Activated CD4-positive, alpha-beta T cell treated with anti-CD3 and anti-CD28 coated beads, Interleukin-2, amount 50 U/mL, for 24 hours (primary cell): ENCODE measurements around the gene ATXN10.
"Not testable (repeated sequence)": the region's sequence is repeated elsewhere in the genome, so short reads cannot be mapped to it uniquely, and the experiment has no call there.

Experiments used
- DNase-seq, 2 donors: peaks; one replicate each; pipeline ENCODE4 v3.0.0-alpha.2; 2020; ENCODE audit warnings: low read depth in 1 of 2, low spot score in 1 of 2

Gene ATXN10

DNA sequence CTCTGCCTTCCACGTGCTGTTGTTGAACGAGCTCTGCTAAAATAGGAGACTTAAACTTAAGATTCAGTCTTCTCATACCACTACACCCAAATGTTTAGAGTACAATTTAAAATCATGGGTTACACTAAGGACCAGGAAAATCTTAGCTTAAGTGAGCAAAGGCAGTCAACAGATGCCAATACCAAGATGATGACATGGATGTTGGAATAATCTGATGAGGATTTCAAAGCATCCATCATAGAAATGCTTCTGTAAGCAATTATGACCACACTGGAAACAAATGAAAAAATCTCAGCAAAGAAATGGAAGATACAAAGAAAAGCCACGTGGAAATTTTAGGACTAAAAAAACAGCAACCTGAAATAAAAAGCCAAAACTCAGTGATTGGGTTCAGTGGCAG, 109.8 kb downstream of the ATXN10 start:
- DNase-seq = no peak

DNA sequence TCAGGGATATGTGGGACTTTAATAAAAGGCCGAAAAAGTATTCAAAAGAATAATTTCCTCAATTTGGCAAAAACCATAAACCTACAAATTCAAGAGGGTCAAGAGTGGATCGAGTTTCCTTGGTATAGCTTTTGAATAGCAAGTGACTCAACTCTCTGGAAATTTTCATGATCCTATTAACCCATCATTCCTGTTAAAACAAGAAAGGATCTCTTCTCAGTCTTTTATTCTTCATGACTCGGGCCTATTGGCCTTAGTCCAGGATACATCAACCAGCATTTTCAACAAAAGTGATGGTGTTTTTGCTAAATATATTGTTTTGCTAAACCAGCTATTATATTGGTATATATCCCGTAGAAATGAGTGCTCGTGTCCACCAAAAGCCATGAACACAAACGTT, 110.3 kb downstream of the ATXN10 start:
- DNase-seq = no peak

DNA sequence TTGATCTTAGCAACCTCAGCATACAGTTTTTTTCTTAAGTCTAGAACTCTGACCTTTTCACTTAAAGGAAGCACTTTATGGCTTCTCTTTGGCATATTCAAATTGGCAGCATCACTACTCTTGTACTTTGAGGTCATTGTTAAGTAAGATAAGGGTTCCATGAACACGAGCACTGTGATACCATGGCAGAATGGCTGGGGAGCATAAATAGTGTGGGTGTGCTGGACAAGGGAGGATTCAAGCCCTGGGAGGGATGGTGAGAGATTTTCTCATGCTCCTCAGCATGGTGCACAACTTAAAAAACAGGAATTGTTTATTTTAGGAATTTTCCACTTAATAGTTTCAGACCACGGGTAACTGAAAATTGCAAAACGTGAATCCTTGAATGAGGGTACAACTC, 111.4 kb downstream of the ATXN10 start:
- no peak for DNase-seq

DNA sequence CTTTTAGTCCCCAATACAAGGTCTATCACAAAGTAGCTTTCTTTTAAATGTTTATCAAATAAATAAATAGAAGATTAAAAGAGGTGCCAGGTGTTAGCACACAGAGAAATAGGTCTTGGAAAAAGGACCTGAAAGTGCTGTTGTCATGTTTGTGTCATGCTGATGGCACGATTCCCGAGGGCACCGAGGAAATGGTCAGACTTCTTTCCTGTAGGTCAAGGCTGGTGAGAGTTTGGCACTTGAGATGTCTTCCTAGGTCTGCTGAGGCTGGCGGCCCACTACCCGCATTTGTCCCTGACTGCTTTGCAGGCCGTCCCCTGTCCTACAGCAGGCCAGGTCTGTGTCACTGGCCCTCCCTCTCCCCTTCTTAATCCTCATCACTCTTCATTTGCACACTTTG, 112.1 kb downstream of the ATXN10 start:
- DNase-seq = no peak

DNA sequence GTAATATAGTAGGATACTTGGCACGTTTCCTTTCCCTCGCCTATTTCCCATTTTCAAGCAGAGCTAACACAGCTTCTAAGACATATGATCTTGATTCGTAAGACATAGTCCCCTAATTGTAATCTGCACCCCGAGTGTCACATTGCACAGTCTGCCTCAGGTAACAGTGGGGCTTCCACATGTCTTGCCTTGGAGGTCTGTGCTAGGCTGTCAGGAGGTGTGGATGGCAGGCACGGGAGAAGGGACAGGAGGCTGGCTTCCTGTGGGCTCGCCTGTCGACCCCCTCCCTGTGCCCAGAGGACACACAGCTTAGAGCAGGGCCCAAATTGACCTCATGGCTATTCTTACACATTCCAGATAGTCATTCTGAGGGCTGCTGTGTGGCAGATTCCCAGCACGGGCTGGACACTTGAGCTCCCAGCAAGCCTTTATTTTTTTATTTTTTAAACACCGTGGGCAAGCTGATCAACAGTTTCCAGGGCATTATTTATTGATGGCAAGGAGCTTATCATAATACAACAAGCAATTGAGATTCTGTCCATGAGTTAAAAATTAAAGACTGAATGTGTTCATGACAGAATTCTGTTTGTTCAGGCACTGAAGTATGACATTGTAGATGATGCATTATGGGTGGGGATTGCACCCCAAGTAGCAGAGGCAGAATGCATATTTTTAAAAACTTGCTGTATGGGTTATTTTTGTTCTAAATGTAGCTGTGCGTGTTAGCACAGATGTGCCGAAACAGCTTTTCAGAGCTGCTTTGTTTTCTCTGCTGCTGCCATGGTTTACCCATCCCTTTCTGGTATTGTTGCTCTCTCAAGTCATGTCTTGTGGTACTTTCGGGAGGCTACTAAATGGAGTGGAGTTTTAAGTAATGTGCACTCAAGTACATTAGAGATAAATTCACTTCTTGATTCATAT, 113.0 kb downstream of the ATXN10 start:
- no peak for DNase-seq

DNA sequence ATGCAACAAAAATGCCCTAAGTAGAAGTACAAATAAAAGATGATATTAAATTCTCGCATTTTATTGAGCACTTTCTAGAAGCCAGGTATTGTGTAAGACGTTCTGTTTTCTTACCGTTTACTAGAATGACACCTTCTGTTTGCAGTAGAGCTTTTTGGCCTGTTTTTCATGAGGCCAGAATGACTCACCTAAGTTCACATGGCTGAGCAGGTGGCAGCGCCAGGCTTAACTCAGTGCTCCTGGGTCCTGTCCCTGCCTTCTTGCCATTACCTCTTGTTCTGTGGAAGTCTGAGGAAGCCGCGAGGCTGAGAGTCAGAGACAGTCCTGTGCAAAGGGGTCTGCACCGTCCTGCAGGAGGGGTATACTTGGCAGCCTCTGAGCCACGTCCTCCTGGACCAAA, 113.8 kb downstream of the ATXN10 start:
- no peak for DNase-seq

DNA sequence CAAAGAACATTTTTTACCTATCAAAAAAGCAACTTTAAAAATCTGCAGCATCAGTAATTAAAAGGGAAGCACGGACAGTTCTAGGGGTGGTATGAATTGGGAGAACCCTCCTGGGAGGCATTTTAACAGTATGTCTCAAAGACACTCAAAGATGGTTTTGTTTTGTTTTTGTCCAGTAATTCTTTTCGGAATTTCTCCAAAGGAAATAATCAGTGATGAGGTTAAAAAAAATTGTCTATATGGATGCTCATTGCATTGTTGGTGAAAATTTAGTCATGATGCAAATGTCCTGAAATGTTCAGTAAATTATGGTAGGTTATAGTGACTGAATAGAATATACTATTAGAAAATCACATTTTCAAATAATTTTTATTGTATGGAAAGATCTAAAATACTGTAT, 115.1 kb downstream of the ATXN10 start:
- DNase-seq = no peak

DNA sequence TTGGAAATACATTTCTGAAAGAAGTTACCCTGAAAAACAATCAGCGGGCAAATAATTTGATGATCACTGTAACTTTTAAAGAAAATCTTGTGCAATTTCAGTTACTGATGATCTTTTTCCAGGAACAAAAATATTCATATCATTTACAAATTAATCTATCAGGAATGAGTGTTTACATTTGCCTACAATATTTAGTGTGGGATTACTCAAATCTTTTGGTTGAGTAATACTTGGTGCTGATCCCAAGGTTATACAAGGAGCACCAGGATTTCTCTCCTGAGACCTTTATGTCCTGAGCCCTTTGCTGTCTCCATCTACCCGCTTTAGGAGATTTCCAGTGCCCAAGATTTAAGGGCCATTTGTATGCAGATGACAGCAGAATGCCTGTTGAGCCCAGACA, 116.1 kb downstream of the ATXN10 start:
- no peak for DNase-seq

DNA sequence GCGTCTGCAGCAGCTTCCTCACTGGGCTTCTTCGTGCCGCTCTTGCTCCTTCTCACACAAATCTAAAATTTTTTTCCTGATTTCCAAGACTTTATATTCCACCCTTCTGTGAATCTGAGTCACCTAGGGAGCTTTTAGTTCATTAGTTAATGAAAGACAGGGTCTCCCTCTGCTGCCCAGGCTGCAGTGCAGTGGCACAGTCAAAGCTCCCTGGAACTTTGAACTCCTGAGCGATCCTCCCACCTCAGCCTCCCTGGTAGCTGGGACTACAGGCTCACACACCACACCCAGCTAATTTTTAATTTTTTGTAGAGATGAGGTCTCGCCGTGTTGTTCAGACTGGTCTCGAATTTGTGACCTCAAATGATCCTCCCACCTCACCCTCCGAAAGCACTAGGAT, 116.9 kb downstream of the ATXN10 start:
- DNase-seq = no peak

DNA sequence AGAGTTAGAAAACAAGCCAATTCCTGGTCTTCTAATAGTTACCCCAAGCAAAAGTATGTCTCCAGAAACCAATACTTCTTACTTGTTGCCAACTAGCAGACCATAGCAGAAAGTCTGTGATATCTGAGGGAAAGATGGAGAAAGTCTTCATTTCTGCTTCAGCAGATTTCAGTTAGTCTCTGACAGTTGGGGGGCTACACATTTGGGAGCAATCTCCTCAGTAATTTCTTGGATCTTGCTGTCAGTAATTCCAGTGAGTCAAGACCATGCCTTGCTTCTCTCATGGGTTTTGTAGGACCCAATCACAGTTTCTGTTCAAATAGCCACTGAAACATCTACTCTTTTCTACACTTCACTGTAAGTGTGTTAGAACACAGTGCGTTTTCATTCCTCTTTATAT, 118.8 kb downstream of the ATXN10 start:
- DNase-seq = no peak

DNA sequence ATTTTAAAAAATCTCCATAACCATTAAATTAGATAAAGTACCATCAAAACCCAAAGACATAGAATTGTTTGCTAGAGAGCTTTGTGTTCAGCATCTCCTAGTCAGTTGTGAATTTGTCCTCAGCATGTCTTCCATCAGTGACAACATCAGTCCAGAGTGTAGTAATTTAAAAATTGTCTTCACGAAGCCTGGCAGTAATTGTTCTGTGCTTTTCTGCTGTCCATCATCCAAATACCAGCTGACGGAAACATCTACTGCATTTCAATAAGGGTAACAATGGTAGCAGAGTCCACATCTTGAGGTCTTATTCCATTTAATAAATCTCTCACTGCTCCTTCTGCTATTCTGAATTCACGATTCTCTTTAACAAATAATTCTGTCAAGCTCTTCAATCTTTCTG, 121.5 kb downstream of the ATXN10 start:
- DNase-seq = no peak

DNA sequence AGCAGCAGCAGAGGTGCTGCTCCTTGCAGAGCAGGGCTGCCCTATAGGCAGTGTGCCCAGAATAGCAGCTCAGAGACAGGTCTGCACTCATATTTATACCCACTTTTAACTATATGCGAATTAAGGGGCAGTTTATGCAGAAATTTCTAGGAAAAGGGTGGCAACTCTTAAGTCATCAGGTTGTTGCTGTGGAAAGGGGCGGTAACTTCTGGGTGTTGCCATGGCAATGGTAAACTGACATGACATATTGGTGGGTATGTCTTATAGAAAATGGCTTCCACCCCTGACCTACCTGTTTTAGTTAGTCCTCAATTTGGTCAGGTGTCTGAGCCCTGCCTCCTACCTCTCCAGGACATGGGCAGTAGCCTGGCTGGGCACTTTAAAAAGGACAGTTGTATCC, 122.3 kb downstream of the ATXN10 start:
- DNase-seq = no peak

DNA sequence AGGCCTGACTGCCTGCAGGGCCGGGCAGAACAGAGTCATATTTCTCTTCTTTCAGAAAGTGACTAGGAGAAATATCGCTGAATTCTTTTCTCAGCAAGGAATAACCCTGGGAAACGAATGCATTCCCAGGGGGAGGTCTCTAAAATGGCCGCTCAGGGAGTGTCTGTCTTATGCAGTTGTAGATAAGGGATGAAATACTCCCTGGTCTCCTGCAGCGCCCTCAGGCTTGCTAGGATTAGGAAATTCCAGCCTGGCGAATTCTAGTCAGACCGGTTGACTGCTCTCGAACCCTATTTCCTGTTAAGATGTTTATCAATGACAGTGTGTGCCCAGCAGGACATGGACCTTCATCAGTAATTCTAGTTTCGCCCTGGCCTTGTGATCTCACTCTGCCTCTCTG, 124.4 kb downstream of the ATXN10 start:
- not testable (repeated sequence) for DNase-seq

DNA sequence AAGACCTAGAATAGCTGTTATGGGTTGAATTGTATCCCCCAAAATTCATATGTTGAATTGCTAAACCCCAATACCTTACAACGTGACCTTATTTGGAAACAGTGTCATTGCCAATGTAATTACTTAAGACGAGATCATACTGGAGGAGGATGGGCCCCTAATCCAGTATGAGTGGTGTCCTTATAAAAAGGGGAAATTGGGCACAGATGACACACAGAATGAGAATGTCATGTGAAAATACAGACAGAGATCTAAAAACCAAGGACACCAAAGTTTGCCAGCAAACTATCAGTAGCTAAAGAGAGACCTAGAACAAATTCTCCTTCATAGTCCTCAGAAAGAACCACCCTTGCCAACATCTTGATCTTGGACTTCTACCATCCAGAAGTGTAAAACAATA, 127.7 kb downstream of the ATXN10 start:
- no peak for DNase-seq

DNA sequence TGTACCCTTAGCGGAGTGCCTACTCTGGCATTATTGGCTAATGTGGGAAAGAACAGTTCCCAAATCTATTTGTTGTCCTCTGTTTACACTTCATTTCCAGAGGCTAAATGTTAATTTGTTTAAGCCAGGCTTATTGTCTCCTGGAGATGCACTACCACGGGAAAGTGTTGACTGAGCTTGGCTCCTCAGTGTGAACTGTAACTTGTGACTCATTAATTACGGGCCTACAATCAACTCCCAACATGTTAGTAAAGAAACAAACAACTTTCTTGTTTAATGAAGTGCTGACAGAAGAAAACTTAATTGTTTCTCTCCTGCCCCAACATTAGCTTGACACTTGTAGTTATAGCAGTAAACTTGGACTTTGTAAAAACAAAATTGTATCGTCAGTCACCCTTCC, 130.4 kb downstream of the ATXN10 start:
- DNase-seq = no peak

DNA sequence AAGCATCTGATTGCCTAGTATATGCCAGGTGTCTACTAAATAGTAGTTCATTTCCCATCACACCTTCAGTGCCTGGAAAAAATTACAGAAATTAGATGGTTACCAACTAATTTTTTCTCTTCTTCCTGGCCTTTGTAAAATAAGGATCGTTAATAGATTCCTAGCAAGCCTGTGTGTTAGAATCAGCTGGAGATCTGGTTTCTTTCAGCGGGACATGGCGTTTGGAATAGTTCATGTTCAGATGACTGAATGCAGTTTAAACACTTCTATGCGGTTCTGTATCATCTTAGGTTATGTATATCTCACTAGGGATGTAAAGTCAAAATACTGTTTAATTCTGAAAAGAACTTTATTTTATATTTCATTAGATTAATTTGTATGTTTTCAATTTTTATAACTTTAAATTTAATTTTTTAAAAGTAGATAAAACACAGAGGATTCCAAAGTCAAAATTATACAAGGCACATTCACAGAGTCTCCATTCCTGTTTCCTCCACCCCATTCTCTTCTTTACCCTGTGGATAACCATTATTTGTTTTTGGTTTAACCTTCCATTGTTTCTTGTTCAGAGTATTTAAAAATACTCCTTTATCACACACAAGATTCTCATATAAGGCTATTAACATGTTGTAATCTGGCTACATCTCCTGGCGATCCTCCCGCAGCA, 132.8 kb downstream of the ATXN10 start:
- DNase-seq = no peak

DNA sequence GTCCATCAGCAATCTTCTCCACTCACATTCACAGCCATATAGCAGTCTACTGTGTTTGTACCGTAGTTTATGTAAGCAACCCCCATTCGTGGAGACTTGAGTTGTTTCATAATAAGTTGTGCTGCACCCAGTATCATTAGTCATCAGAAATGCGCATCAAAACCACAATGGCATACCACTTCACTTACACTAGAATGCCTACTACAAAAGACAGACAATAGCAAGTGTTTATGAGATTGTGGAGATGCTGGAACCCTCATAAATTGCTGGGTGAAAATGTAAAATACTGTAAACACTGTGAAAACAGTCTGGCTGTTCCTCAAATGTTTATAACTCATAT, 133.3 kb downstream of the ATXN10 start:
- DNase-seq = no peak

DNA sequence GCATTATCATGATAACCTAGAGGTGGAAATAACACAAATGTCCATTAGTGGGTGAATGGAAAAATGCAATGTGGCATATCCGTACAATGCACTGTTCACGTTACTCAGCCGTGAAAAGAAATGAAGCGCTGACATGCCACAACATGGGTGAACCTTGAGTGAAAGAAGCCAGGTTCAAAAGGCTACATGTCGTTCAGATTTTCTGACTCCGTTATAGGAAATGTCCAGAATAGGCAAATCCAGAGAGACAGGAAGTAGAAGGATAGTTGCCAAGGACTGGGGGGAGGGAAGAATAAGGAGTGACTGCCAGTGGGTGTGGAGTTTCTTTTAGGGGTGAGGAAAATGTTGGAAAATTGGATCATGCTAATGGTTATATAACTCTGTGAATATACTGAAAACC, 133.8 kb downstream of the ATXN10 start:
- DNase-seq = no peak

DNA sequence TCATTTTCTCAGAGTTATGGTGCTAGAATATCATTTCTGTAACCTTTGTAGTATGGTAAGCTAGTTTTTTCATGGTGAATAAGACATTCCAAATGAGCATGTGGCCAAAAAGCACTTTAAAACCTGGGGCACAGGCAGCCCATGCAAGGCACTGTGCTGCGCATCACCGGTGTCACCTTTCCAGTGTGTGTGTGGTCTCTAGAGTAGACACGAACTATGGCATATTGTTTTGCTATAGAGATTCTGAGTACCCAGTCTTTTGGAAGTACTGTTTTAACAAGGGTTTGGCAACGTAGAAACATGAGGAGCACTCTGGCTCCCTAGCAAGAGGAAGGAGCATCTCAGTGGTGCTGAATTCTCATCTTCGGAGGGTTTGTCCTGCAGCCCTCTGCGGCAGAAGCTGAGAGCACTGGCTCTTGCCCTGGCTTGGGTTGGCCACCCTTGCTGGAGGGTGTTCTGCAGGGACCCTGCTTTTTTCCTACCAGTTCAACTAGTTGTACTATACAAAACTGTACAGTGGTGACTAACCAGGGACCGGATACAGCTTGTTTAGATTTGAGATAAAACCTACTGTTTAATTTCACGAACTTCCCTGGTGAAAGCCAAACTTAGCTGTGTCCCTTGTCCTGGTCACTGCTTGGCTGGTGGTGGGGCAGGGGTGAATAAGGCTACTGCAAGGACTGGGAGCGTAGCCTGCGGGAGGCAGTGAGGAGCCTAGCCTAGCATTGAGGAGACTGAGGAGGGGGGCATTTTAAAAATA, 135.7 kb downstream of the ATXN10 start:
- DNase-seq = no peak

DNA sequence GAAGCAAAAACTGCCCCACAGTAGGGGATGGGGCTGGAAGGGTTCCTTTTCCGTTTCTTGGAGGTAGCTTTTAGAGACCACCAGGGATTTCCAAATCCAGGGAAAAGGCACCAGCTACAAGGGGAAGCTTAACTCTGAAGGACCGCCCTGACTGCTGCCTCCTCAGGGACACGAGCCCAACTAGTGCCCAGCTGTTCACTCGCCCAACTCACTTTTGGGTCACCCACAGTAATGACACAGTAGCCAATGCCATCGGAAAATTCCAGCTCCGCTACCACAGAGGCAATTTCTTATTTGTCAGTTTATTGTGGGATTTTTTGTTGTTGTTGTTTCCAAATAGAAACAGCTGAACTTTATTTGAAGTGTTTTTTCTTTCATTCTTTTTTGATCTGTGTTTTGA, 141.3 kb downstream of the ATXN10 start:
- DNase-seq = no peak

DNA sequence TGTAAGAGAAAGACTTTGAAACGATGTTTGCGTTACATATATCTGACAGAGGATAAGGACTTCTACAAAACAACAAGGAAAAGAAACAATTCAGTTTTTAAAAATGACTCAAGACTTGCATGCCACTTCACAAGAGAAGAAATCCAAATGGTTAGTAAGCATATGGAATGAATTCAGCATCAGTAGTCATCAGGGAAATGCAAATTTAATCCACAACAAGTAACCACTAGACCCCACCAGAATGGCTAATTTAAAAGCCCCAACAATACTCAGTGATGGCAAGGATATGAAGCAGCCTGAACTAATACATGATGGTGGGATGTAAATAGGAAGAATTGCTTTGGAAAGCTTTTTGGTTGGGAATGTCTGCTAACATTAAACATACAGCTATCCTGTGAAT, 142.6 kb downstream of the ATXN10 start:
- no peak for DNase-seq

DNA sequence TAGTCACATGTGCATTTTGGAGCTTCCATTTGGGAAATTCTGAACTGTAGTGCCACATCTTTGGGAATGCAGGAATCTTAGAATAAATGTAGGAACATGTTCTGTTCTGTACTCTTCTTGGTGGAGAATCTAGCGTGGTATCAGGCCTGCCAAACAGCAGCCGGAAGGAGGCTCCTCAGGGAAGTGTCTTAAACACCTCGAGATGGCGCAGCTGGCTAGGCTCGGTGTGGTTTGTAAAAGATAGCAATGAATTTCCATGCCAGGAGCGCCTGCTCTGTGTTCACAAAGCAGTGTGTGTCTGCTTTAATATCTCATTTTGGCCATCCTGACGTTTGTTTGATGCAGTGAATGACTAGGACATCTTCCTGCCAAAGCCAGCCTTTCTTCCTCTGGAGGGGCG, 145.1 kb downstream of the ATXN10 start:
- no peak for DNase-seq
